GM21717 (cell line): ENCODE results near the gene BAX.

Experiments used
- ATAC-seq: cut with Tn5 transposase; IDR thresholded peaks from one replicate; pipeline ENCODE4 v1.9.1; 2021; ENCODE audit warnings: mild to moderate bottlenecking, moderate library complexity; ENCODE audit not compliant: unreplicated experiment

Gene BAX

DNA sequence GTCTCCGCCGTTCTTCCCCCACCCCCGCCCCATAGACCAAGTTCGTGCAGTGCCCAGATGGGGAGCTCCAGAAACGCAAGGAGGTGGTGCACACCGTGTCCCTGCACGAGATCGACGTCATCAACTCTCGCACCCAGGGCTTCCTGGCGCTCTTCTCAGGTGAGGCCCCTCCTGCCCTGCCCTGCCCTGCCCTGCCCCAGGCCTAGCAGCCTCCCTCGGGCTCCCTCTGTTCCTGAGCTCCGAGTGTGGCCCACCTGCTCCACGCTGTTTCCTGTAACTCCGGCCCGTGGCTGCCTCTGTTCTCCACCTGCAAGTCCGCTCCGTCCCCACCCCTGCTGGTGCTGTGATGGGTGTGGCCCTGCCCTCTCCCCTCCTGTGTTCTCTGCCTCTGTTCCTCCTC, 55.8 kb downstream of the BAX start:
- no peak for ATAC-seq

DNA sequence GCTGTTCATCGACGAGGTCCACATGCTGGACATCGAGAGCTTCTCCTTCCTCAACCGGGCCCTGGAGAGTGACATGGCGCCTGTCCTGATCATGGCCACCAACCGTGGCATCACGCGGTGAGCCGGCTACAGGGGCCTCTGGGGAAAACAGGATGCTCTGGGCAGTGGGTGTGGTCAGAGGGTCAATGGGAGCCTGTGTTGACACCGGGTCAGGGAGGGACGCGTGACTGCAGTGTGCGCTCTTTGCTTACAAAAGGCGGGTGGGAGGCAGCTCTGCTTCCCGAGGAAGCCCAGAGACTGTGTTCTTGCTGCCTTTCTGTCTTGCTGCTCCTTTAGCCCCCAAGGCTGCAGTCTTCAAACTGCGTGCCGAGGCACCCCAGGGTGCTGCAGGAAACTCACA, 56.5 kb downstream of the BAX start:
- ATAC-seq = no peak
